GM18951 (cell line): ENCODE data around the gene KCNJ11.

Source experiments
- POLR2A ChIP-seq: IDR thresholded peaks from 4 replicates; pipeline ENCODE4 v1.6.1; 2011; ENCODE audit warnings: mild to moderate bottlenecking; ENCODE audit not compliant: insufficient read length, insufficient read depth; ENCODE audit errors: extremely low read depth
- in situ Hi-C: fragments of 300-500 bp; cut with MboI; formaldehyde crosslinking; loops from one replicate; pipeline ENCODE4 v1.12.0; 2022; ENCODE audit warnings: low sequenced_read_pairs, mixed read lengths, inconsistent platforms; ENCODE audit not compliant: unreplicated experiment

The KCNJ11 gene

DNA sequence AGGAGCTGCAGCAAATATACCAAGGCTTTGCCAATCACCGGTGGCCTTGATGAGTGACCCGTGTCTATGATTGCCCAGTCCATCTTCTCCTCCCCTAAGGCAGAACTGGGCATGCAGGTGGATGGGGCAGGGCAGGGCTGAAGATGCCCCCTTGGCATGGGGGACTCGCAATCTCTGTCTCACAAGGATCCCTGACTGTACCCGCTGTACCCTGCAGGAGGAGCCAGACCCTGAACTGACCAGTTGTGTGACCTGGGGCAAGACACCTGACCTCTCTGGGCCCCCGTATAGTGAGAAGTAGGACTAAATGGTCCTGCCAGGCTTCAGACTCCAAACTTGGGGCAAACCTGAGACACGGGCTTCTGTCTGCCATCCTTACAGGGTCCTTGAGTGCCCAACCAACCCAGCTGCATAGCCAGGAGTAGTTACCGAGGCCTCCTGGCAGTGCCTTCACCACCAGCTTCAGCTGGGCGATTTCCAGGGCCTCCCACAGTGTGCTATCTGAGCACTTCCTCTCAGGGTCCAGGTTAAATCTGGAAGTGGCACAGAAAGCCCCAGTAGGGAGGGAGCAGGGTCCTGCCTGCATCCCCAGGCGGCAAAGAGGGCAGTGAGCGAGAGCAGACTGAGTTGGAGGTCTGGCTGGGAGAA lies 6.4 kb upstream of the KCNJ11 start:
- no peak for TF ChIP-seq POLR2A
- in situ Hi-C loops, result loop anchor here (10.0 kb wide), 1 partner anchor 120 kb away; no protein-coding TSS in a partner anchor

DNA sequence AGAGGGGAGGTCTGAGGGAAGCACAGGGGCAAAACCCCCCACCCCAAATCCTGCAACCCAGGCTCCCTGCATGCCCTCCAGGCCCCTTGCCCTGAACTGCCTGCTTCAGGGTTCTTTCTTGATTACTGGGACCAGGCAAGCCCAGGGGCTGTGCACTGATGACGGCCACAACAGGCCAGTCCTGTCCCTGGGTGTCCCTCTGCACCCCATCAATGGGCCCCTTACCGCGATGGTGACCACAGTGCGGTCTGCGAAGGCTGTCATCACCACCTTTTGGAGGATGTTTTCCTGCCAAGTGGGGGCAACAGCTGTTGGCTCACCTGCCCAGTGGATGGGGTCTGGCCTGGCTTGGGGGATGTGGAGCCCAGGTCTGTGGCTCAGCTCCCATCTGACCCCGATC lies 5.0 kb upstream of the KCNJ11 start:
- in situ Hi-C loops, result loop anchor here (10.0 kb wide), 1 partner anchor 121 kb away; no protein-coding TSS in a partner anchor
- TF ChIP-seq POLR2A, result no peak

DNA sequence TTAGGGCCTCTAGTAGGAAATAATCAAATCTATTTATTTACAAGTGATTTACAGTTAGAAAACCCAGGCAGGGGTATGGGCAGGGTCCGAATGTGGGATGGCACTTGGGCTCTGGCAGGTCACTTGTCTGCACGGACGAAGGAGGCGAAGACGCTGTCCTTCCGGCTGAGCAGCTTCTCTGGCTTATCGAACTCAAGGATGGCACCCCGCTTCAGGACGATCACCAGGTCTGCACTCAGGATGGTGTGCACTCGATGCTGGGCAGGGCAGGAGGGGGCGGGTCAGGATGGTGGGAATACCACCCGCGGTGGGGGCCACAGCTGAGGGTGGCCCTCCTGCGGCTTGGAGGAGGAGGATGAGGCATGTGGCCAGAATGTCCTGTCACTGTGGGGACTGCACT lies 4.4 kb upstream of the KCNJ11 start:
- no peak for TF ChIP-seq POLR2A
- in situ Hi-C loops, result loop anchor here (10.0 kb wide), 1 partner anchor 122 kb away; no protein-coding TSS in a partner anchor

DNA sequence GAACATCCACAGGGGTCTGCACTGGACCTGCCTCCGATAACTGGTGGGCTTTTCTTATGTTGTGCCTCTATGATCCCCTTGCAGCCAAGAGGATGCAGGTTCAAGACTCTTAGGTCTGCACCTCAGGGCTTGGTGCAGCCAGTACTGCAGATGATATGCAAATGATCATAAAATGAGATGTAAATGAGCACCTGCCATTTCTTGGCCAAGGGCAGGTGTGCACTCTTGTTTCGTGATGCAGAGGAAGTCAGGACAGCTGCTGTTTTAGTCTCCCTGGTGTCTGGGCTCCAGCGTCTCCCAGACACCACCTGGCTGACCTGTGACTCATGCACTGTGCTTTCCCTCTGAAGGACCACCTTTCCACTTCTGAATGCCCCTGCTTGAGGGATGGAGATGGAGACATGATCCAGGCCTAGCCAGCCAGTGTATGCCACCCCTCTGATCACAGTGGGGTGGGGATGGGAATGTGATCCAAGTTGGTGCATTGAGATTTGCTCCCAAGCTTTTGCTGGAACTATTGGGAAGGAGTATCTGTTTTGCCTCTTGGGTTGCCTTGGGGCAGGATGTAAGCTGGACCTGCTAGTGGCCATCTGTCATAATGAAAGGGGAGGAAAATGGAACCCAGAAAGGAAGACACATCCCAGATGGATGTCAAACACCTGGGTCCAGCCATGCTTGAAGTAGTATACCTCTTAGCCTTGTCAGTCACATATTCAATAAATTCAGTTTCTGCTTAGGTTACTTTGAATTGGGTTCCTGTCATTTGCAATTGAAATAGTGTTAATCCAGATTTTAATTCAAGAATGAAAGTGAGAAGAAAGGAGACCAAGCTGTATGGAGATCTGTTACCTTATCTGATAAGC lies 3.3 kb upstream of the KCNJ11 start:
- no peak for TF ChIP-seq POLR2A
- in situ Hi-C loops, result loop anchor here (10.0 kb wide), 1 partner anchor 123 kb away; no protein-coding TSS in a partner anchor

- no peak for TF ChIP-seq POLR2A
- in situ Hi-C loops, result loop anchor here (10.0 kb wide), 2 partner anchors 105 to 125 kb away; no protein-coding TSS in a partner anchor
Observed at GRCh38 chr11:17389957-17390649, 1.6 kb upstream of the KCNJ11 start.

DNA sequence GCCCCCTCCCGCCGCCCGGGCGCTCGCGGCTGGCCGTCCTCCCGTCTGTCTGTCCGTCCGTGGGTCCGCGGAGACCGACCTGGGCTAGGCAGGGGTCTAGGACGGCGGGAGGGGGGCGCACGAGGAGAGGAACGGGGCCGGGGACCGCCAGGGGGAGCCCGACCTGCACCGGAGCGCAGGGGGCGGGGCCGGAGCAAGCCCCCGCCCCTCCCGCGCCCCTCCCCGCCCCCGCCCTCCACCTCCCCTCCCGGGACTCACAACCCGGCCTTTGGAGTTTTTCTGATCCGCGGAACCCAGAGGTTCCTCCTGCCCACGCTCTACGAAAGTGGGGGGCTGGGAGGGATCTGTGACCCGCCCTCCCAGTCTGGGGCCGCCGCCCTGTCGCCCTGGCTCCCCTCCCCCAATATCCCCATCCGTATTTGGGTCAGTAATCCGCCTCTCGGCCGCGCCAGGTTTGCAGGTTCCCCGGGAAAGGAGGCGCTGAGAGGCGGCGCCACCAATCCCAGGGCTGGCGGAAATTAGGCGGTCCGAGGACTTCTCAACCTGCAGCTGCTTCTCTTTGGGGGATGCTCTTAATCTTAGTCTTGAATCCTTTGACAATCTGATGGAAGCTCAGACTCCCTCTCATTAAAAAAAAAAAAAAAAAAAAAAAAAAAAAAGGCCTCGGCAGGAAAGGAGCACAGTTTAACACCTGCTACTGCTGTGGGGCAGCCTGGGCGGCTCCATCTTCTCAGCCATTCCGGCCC lies 925 bp upstream of the KCNJ11 start:
- in situ Hi-C loops, result loop anchor here (10.0 kb wide), 1 partner anchor 105 kb away; no protein-coding TSS in a partner anchor
- TF ChIP-seq POLR2A, result no peak

DNA sequence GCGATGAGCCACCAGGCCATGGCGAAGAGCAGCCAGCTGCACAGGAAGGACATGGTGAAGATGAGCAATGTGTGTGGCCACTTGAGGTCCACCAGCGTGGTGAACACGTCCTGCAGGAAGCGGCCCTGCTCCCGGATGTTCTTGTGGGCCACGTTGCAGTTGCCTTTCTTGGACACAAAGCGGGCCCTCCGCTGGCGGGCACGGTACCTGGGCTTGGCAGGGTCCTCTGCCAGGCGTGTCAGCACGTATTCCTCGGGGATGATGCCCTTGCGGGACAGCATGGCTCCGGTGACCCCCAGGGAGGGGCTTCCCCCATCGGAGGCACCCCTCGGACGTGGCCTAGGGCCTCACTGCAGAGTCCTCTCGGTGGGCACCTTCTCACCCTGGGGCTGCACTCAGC lies 648 bp downstream of the KCNJ11 start:
- in situ Hi-C loops, result loop anchor here (10.0 kb wide), 1 partner anchor 107 kb away; no protein-coding TSS in a partner anchor
- TF ChIP-seq POLR2A, result no peak

GRCh38 chr11:17387254-17387653 lies 1.2 kb downstream of the KCNJ11 start:
- no peak for TF ChIP-seq POLR2A
- in situ Hi-C loops, result loop anchor here (10.0 kb wide), 1 partner anchor 108 kb away; no protein-coding TSS in a partner anchor

DNA sequence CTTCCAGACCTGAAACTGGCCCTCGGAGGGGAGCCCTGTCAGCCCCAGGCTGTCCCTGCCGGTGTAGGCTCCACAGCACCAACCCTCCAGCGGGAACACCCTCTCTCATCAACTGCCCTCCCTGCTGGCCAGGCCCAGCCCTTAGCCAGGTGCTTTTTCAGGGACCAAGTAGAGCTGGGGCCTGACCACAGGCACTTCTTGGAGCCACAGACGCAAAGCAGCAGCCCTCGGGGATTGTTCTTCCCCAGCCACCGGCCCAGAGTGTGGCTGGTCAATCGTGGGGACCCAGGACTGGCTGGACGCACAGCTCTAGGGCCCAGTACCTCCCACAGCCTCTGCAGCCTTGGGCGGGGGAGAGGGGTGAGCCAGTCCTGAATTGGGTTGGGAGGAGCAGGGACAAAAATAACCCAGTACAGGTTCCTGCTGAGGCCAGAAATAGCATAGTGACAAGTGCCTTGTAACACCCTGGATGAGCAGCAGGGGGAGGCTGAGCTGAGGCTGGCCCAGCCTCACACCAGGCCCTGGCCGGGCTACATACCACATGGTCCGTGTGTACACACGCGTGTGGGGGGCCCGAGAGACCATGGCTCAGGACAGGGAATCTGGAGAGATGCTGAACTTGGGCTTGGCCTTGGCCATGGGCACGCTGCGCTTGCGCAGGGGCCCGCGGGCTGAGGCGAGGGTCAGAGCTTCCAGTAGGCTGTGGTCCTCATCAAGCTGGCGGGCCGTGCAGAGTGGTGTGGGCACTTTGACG lies 2.0 kb downstream of the KCNJ11 start:
- in situ Hi-C loops, result loop anchor here (10.0 kb wide), 1 partner anchor 108 kb away; no protein-coding TSS in a partner anchor
- no peak for TF ChIP-seq POLR2A

DNA sequence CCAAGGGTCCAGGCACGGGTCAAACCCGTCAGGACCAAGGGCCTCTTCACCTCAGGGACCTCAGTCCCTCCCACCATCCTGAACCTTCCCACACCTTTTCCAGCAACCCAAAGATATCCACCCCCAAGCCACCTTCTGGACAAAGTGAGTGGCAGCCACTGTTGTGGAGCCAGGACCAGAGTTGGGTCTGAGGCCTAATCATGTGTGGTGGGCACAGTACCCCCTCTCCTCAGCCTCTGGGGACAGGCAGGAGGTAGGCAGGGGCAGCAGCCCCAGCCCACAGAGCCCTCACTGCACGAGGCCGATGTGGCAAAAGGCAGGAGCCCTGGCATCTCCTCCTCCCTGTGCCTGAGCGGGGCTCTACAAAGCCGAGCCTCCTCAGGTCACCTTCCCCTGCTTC lies 2.5 kb downstream of the KCNJ11 start:
- in situ Hi-C loops, result loop anchor here (10.0 kb wide), 1 partner anchor 109 kb away; no protein-coding TSS in a partner anchor
- no peak for TF ChIP-seq POLR2A

- no peak for TF ChIP-seq POLR2A
- in situ Hi-C loops, result loop anchor here (10.0 kb wide), 1 partner anchor 109 kb away; no protein-coding TSS in a partner anchor
Observed at GRCh38 chr11:17385492-17385891, 3.0 kb downstream of the KCNJ11 start.
